ENCODE measurements around the gene TTC12. TPM values are rescaled to one million over a fixed set of nuclear protein-coding genes. Genes with fewer than 3 reads are reported as not detected.
A peak's percentile ranks its signal among the peaks of the same experiment; 100 is the strongest.

Gene TTC12
- polyA plus RNA-seq, 1 donor from 2014 or later, result 4.2 TPM

- Histone ChIP-seq H3K9ac (ENCODE audit: low read length) (no peak overlapping the region), H3K9me3 (ENCODE audit: low read length) (no peaks in the 10 kb centered on the region), H3K79me2 (replicated peaks; ENCODE audit: insufficient read depth, low read length) (no peaks in the 10 kb centered on the region), H3K9me2 (ENCODE audit: insufficient read depth, low read length) (no peaks in the 10 kb centered on the region), H3K27ac (ENCODE audit: low read length) (no peak overlapping the region), H3F3A (ENCODE audit: insufficient read depth, low read length, poor library complexity, severe bottlenecking) (no peaks in the 10 kb centered on the region), H3K4me3 (ENCODE audit: low read length) (no peak overlapping the region), H3K36me3 (ENCODE audit: insufficient read depth, low read length) (no peaks in the 10 kb centered on the region), H3K4me2 (ENCODE audit: low read length) (no peak overlapping the region), H2AFZ (ENCODE audit: low read depth, low read length) (no peak overlapping the region), H4K20me1 (ENCODE audit: insufficient read depth) (no peaks in the 10 kb centered on the region), H3K27me3 (ENCODE audit: insufficient read depth, low read depth, low read length) (no peaks in the 10 kb centered on the region)
- no peak for TF ChIP-seq CTCF (IDR thresholded peaks at IDR 0.05; ENCODE audit: poor library complexity, severe bottlenecking)
- TF ChIP-seq TAF1 (IDR thresholded peaks at IDR 0.05; ENCODE audit: low read depth), result no peak
- no peak for TF ChIP-seq SMC3 (conservative IDR thresholded peaks at IDR 0.05; ENCODE audit: poor library complexity)
- no peak for TF ChIP-seq REST (IDR thresholded peaks at IDR 0.05; ENCODE audit: borderline replicate concordance)
- no peak for TF ChIP-seq EP300 (conservative IDR thresholded peaks at IDR 0.05; ENCODE audit: poor library complexity, severe bottlenecking)
- TF ChIP-seq EZH2 (IDR thresholded peaks at IDR 0.05; ENCODE audit: borderline replicate concordance, insufficient read depth, low read length, poor library complexity, severe bottlenecking), result no peak
- no peak for TF ChIP-seq RAD21 (conservative IDR thresholded peaks at IDR 0.05)
- no peak for TF ChIP-seq MXI1 (conservative IDR thresholded peaks at IDR 0.05; ENCODE audit: poor library complexity, severe bottlenecking)
- TF ChIP-seq POLR2AphosphoS5 (IDR thresholded peaks at IDR 0.05), result no peak
These were observed 19.8 kb downstream of the TTC12 start for GRCh38 chr11:113334183-113334582.

GRCh38 chr11:113338730-113339129 is 24.3 kb downstream of the TTC12 start:
- H3K4me3 ChIP-seq (ENCODE audit: low read length), result no peak overlapping the region
- H3K9me3 ChIP-seq (ENCODE audit: low read length), result no peaks in the 10 kb centered on the region
- TF ChIP-seq RAD21 (conservative IDR thresholded peaks at IDR 0.05), result peak; percentile 17
- TF ChIP-seq SMC3 (conservative IDR thresholded peaks at IDR 0.05; ENCODE audit: poor library complexity), result no peak
- no peaks in the 10 kb centered on the region for H4K20me1 ChIP-seq (ENCODE audit: insufficient read depth)
- no peaks in the 10 kb centered on the region for H3K36me3 ChIP-seq (ENCODE audit: insufficient read depth, low read length)
- no peak overlapping the region for H3K27ac ChIP-seq (ENCODE audit: low read length)
- no peaks in the 10 kb centered on the region for H3K9me2 ChIP-seq (ENCODE audit: insufficient read depth, low read length)
- no peak overlapping the region for H2AFZ ChIP-seq (ENCODE audit: low read depth, low read length)
- H3K4me2 ChIP-seq (ENCODE audit: low read length), result no peak overlapping the region
- no peaks in the 10 kb centered on the region for H3K79me2 ChIP-seq (replicated peaks; ENCODE audit: insufficient read depth, low read length)
- H3K9ac ChIP-seq (ENCODE audit: low read length), result no peak overlapping the region
- no peaks in the 10 kb centered on the region for H3K27me3 ChIP-seq (ENCODE audit: insufficient read depth, low read depth, low read length)
- no peaks in the 10 kb centered on the region for H3F3A ChIP-seq (ENCODE audit: insufficient read depth, low read length, poor library complexity, severe bottlenecking)
